Measurements from ENCODE around the gene RPS10. TPM values are rescaled to one million over a fixed set of nuclear protein-coding genes. Genes with fewer than 3 reads are reported as not detected.

RPS10 gene
- total RNA-seq, 1 donor from 2014 or later, result 3,703 TPM

Other genes with a start within 250 kb of the RPS10 start
- 46.5 and 229 TPM in 2 replicates for gene HMGA1, start 189.2 kb downstream of the RPS10 start, total RNA-seq
- 16.4 and 24.3 TPM in 2 replicates for gene SMIM29, start 177.1 kb downstream of the RPS10 start, total RNA-seq
- 24.3 and 33.9 TPM in 2 replicates for gene NUDT3, start 33.4 kb downstream of the RPS10 start, total RNA-seq
- not detected in 2 replicates for gene PACSIN1, start 40.0 kb upstream of the RPS10 start, total RNA-seq
- under 0.01 TPM in 1 of 2 replicates, not detected in the other for gene SPDEF, start 130.3 kb upstream of the RPS10 start, total RNA-seq

Data from dermis blood vessel endothelial cell (primary cell).